IMR-90 (cell line): ENCODE results near the gene IL2RA. TPM values are rescaled to one million over a fixed set of nuclear protein-coding genes. Genes with fewer than 3 reads are reported as not detected.

Source experiments
- ATAC-seq: fragments of 200-7000 bp; cut with Tn5 transposase; 2 replicates; pipeline ENCODE4 v1.9.1; 2020; ENCODE audit warnings: low read depth, mild to moderate bottlenecking, moderate library complexity
- BruUV-seq: library from RNA; stranded (reverse); fragments of 400-500 nt; replicated peaks from 2 replicates; lab custom pipeline; 2021; lab: Mats Ljungman, UMichigan
- CTCF ChIA-PET: fragments of 300-600 bp; formaldehyde crosslinking; extraction: SDS; loops from one replicate; lab custom pipeline; 2021; ENCODE audit warnings: antibody characterized with exemption; lab: Yijun Ruan, JAX
- POLR2A ChIA-PET: fragments of 300-600 bp; sonication (Branson Sonifier 250); formaldehyde crosslinking; loops from one replicate; lab custom pipeline; 2022; ENCODE audit warnings: antibody characterized with exemption; ENCODE audit not compliant: unreplicated experiment; lab: Charles Lee
- DNase-seq: peaks from one replicate; pipeline ENCODE4 v3.0.0; 2013
- H2AFZ ChIP-seq: replicated peaks from 2 replicates; pipeline ENCODE3; 2013; ENCODE audit warnings: low read length, mild to moderate bottlenecking; ENCODE audit not compliant: poor library complexity
- H2AK5ac ChIP-seq: 2 replicates; pipeline ENCODE4 v1.6.1; 2013; ENCODE audit warnings: low read depth, low read length, inconsistent platforms
- H2AK9ac ChIP-seq: replicated peaks from 2 replicates; pipeline ENCODE3; 2013; ENCODE audit warnings: mild to moderate bottlenecking, low read depth, low read length, moderate library complexity; ENCODE audit not compliant: poor library complexity
- H2BK120ac ChIP-seq: 2 replicates; pipeline ENCODE4 v1.6.1; 2013; ENCODE audit warnings: low read depth, low read length, inconsistent platforms
- H2BK15ac ChIP-seq: 3 replicates; pipeline ENCODE4 v1.6.1; 2013; ENCODE audit warnings: low read depth, low read length, inconsistent platforms
- H2BK20ac ChIP-seq: 2 replicates; pipeline ENCODE4 v1.6.1; 2013; ENCODE audit warnings: low read depth, mild to moderate bottlenecking, inconsistent platforms, low read length, moderate library complexity
- H2BK5ac ChIP-seq: 2 replicates; pipeline ENCODE4 v1.6.1; 2013; ENCODE audit warnings: mild to moderate bottlenecking, low read depth, low read length, inconsistent platforms; ENCODE audit not compliant: poor library complexity, severe bottlenecking
- H3K14ac ChIP-seq: replicated peaks from 2 replicates; pipeline ENCODE4 v1.6.1; 2013; ENCODE audit warnings: low read depth, low read length, inconsistent platforms
- H3K18ac ChIP-seq: 2 replicates; pipeline ENCODE4 v1.6.1; 2013; ENCODE audit warnings: low read depth, low read length, control low read depth
- H3K23ac ChIP-seq: 2 replicates; pipeline ENCODE4 v1.6.1; 2013; ENCODE audit warnings: low read depth, low read length, inconsistent platforms
- H3K27ac ChIP-seq: 2 replicates; pipeline ENCODE4 v1.5.1; 2013; ENCODE audit warnings: mild to moderate bottlenecking, control low read depth, low read length; ENCODE audit not compliant: insufficient read depth
- H3K27me3 ChIP-seq: 2 replicates; pipeline ENCODE4 v1.6.1; 2013; ENCODE audit warnings: low read length; ENCODE audit not compliant: control insufficient read depth, insufficient read depth
- H3K36me3 ChIP-seq: 2 replicates; pipeline ENCODE4 v1.6.1; 2013; ENCODE audit warnings: low read length, mixed read lengths; ENCODE audit not compliant: control insufficient read depth, insufficient read depth
- H3K4ac ChIP-seq: 2 replicates; pipeline ENCODE4 v1.6.1; 2013; ENCODE audit warnings: low read depth, low read length, inconsistent platforms
- H3K4me1 ChIP-seq: 2 replicates; pipeline ENCODE4 v1.6.1; 2013; ENCODE audit warnings: low read length, mixed read lengths; ENCODE audit not compliant: control insufficient read depth, insufficient read depth
- H3K4me2 ChIP-seq: 2 replicates; pipeline ENCODE4 v1.6.1; 2013; ENCODE audit warnings: low read depth, mild to moderate bottlenecking, control low read depth, low read length, moderate library complexity
- H3K4me3 ChIP-seq: 2 replicates; pipeline ENCODE4 v1.5.1; 2013; ENCODE audit warnings: low read depth, mild to moderate bottlenecking, control low read depth, low read length, moderate library complexity; ENCODE audit not compliant: insufficient read depth
- H3K56ac ChIP-seq: 2 replicates; pipeline ENCODE4 v1.6.1; 2013; ENCODE audit warnings: low read length, inconsistent platforms; ENCODE audit not compliant: insufficient read depth; ENCODE audit errors: extremely low read depth
- H3K79me1 ChIP-seq, 2 experiments: 2 replicates each; pipeline ENCODE4 v1.6.1; 2013; ENCODE audit warnings: low read length in 2 of 2, inconsistent platforms in 1 of 2, low read depth in 1 of 2
- H3K9ac ChIP-seq: 2 replicates; pipeline ENCODE4 v1.6.1; 2013; ENCODE audit warnings: low read depth, low read length, control low read depth
- H3K9me1 ChIP-seq: 2 replicates; pipeline ENCODE4 v1.6.1; 2013; ENCODE audit warnings: low read length, inconsistent platforms; ENCODE audit not compliant: insufficient read depth
- H3K9me3 ChIP-seq: 2 replicates; pipeline ENCODE4 v1.6.1; 2013; ENCODE audit warnings: low read length; ENCODE audit not compliant: control insufficient read depth, insufficient read depth
- H4K20me1 ChIP-seq: 2 replicates; pipeline ENCODE4 v1.6.1; 2013; ENCODE audit warnings: low read length, inconsistent platforms; ENCODE audit not compliant: insufficient read depth
- H4K5ac ChIP-seq: 2 replicates; pipeline ENCODE4 v1.6.1; 2013; ENCODE audit warnings: mild to moderate bottlenecking, low read depth, low read length, control low read depth
- H4K8ac ChIP-seq, 2 experiments: 2 replicates each; pipeline ENCODE4 v1.6.1; 2013; ENCODE audit warnings: low read depth in 2 of 2, low read length in 2 of 2, control low read depth in 1 of 2, inconsistent platforms in 1 of 2
- H4K91ac ChIP-seq: 2 replicates; pipeline ENCODE4 v1.6.1; 2013; ENCODE audit warnings: low read depth, low read length, inconsistent platforms; ENCODE audit not compliant: insufficient read depth
- CEBPB ChIP-seq: IDR thresholded peaks from 2 replicates; pipeline ENCODE4 v1.6.1; 2012; ENCODE audit warnings: low read depth, low read length, improper control_type of control experiment
- POLR2A ChIP-seq: IDR thresholded peaks from 2 replicates; pipeline ENCODE4 v1.6.1; 2012; ENCODE audit warnings: mild to moderate bottlenecking, low read depth, low read length
- WGBS, 2 experiments: methylation state at CpG; one replicate each; pipeline versions ENCODE4 v1.1.5 to v1.1.7; 2013; ENCODE audit warnings: missing lambda C conversion rate in 2 of 2; ENCODE audit not compliant: insufficient read length in 1 of 2; ENCODE audit errors: extremely low coverage in 2 of 2; 5-methylcytosine and 5-hydroxymethylcytosine counted together
- dilution Hi-C: fragments of 300-500 bp; cut with HindIII; formaldehyde crosslinking; loops from one replicate; pipeline ENCODE4 v1.14.3; 2018; ENCODE audit warnings: low sequenced_read_pairs; ENCODE audit not compliant: unreplicated experiment
- in situ Hi-C: fragments of 300-500 bp; cut with MboI; formaldehyde crosslinking; loops from 3 replicates; pipeline ENCODE4 v1.14.3; 2019; ENCODE audit warnings: low sequenced_read_pairs, inconsistent platforms, mixed read lengths
- intact Hi-C: fragments of 100-400 bp; cut with micrococcal nuclease; formaldehyde crosslinking; loops from 2 replicates; pipeline ENCODE4 v1.10.0; 2022
- polyA plus RNA-seq, 3 experiments: library from polyadenylated mRNA; depleted of rRNA; stranded (reverse); fragments of >200 nt; gene quantifications; 2 replicates each; pipeline ENCODE4 v1.2.3, GENCODE V29; 2012; ENCODE audit warnings: low replicate concordance in 1 of 3
- total RNA-seq: library from RNA; depleted of rRNA; stranded (reverse); fragments of >200 nt; gene quantifications from 2 replicates; pipeline ENCODE4 v1.2.3, GENCODE V29; 2012

Gene IL2RA
- total and polyA plus RNA-seq, 2 of the 4 experiments (the other 2 are of a cell fraction) = not detected

DNA sequence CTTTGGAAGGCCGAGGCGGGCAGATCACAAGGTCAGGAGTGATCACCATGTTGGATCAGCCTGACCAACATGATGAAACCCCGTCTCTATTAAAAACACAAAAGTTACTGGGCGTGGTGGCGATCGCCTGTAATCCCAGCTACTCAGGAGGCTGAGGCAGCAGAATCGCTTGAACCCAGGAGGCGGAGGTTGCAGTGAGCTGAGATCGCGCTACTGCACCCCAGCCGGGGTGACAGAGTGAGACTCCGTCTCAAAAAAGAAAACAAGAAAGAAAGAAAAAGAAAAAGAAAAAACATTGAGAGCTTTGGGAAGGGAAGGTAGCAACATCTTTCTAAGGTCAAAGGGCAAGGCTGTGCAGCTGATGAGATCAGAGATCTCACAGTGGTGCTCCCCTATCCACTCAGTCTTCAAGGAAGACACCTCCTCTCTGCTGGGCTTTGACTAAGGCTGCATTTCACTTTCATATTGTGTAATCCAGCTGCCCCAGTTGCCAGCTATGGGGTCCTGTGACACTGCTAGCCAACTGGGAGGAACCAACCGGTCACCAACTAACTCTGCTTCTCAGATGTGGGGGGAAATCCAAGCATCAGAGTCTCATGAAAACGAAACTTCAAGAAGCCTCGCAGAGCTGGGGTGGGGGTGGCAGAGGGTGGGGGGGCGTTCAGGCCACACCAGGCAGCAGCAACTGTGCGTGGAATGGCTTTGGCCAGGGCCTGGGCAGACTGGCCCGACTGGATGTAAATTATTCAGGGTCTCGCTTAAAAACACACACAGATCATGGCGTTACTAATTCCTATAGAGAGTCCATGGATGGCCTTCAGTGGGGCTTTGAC, 86.3 kb downstream of the IL2RA start:
- no TSS peak for BruUV-seq
- Histone ChIP-seq H3K4me3 (peak overlapping the region; percentile 68), H2BK120ac (no peak overlapping the region), H3K56ac (0 out of 2 replicates have a peak overlapping the region, but pooled peaks have one; percentile 46), H2AK5ac (no peak overlapping the region), H3K27ac (peak overlapping the region; percentile 61; the same call in 1 of the 2 replicates), H2BK15ac (0 out of 3 replicates have a peak overlapping the region, but pooled peaks have one; percentile 20), H2BK20ac (no peak overlapping the region), H2AK9ac (peak overlapping the region; percentile 81), H3K36me3 (no peaks in the 10 kb centered on the region; the same call in 1 of the 2 replicates), H3K4ac (peak overlapping the region; percentile 62; the same call in 1 of the 2 replicates), H3K14ac (peak overlapping the region; percentile 46; the same call in 1 of the 2 replicates), H4K91ac (peak overlapping the region; percentile 19; the same call in 1 of the 2 replicates), H3K27me3 (no peaks in the 10 kb centered on the region), H2AFZ (peak overlapping the region; percentile 98), H4K8ac (peak overlapping the region; percentile 59 to 70; a peak in 2 of 4 replicates), H3K18ac (peak overlapping the region; percentile 49; the same call in 1 of the 2 replicates), H4K5ac (peak overlapping the region; percentile 56; the same call in 1 of the 2 replicates), H4K20me1 (no peaks in the 10 kb centered on the region), H3K4me1 (peaks cover 5% of the 10 kb centered on the region; the same call in 1 of the 2 replicates), H3K79me1 (peaks cover 9 to 35% of the 10 kb centered on the region in 2 experiments; a peak in 3 of 4 replicates), H2BK5ac (no peak overlapping the region), H3K9me3 (no peaks in the 10 kb centered on the region), H3K23ac (peak overlapping the region; percentile 89; the same call in 1 of the 2 replicates), H3K4me2 (peak overlapping the region; percentile 60), H3K9ac (peak overlapping the region; percentile 63), H3K9me1 (no peaks in the 10 kb centered on the region)
- TF ChIP-seq POLR2A = no peak
- peak; percentile 82 for TF ChIP-seq CEBPB
- ChIA-PET CTCF (interaction anchor here (0.9 kb wide), 1 partner anchor 116 kb away, joined by 3 read pairs; no protein-coding TSS in a partner anchor), POLR2A (no interaction called here)
- in situ Hi-C loops = no loop called here
- dilution Hi-C loops = no loop called here
- intact Hi-C loops = loop anchor here (2.0 kb wide), 4 partner anchors 17 to 49 kb away; no protein-coding TSS in a partner anchor
- ATAC-seq (no peak), DNase-seq (peak; percentile 38)
- 94% methylated on average over 3 of the region's 20 CpGs; no CpG with 5 or more reads in 1 of the 2 experiments for WGBS, 2 experiments
